Measurements from ENCODE around the gene VEGFA. TPM values are rescaled to one million over a fixed set of nuclear protein-coding genes. Genes with fewer than 3 reads are reported as not detected.
A peak's percentile ranks its signal among the peaks of the same experiment; 100 is the strongest.

The VEGFA gene
- total and polyA plus RNA-seq, 2 of the 8 experiments (the other 6 are each of a cell fraction or from before 2014, with no cell fraction given), result 42.2 to 58.5 TPM

DNA sequence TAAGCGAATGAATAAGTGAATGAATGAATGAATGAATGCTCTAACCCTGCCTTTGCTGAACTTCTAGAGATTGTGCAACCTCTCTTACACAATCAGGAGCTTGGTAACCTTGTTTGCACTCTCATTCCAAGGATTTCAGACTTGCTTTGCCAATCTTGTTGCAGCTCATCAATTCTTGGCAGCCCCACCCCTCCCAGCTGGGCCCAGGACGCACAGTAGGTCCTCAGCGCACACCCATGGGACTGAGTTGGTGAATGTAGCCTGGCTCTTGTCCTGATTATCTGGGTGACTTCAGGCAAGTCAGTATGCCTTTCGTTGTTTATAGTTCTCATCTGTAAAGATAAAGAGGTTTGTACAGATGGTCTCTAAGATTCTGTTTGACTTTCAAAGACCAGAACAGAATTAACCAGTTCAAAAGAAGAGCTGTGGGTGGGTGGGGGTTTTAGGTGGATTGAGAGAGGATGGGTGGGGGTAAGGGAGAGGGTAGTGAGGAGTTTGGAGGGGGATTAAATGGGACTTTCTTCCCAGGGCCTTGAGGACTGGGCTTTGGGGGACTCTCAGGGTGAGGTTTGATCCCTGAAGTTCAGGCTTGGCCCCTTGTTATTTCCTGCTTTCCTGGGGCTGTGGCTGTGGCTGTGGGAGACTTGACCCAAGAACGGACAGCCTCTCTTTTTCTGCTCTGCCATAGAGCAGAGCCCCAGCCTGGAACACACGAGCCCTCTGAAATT lies 33.2 kb downstream of the VEGFA start:
- Histone ChIP-seq H4K20me1 (replicated peaks in 1 of 2; ENCODE audit: control insufficient read depth in 1 of 2, insufficient read depth in 2 of 2, low read length in 2 of 2) (no peaks in the 10 kb centered on the region), H3K9ac (replicated peaks in 1 of 4; ENCODE audit: extremely low read depth in 1 of 4, low read depth in 3 of 4, low read length in 3 of 4) (no peak overlapping the region), H3K4me3 (ENCODE audit: extremely low read depth in 1 of 4, insufficient read depth in 2 of 4, low read depth in 3 of 4, low read length in 4 of 4) (no peak overlapping the region), H3K18ac (ENCODE audit: extremely low read depth, low read length) (no peak overlapping the region), H2AK5ac (ENCODE audit: low read depth, low read length) (no peak overlapping the region), H3K4me1 (replicated peaks in 1 of 4; ENCODE audit: control insufficient read depth in 3 of 4, insufficient read depth in 4 of 4, low read length in 3 of 4) (no peaks in the 10 kb centered on the region; a peak in 1 of 7 replicates), H4K8ac (ENCODE audit: extremely low read depth, insufficient read depth, low read length) (no peak overlapping the region), H3K36me3 (ENCODE audit: control insufficient read depth in 2 of 4, insufficient read depth in 4 of 4, low read length in 3 of 4) (no peaks in the 10 kb centered on the region), H3K79me1 (ENCODE audit: low read depth, low read length) (no peaks in the 10 kb centered on the region), H2BK5ac (ENCODE audit: low read depth, low read length) (no peak overlapping the region), H2BK20ac (ENCODE audit: low read length) (no peak overlapping the region), H3K23ac (ENCODE audit: insufficient read length) (no peak overlapping the region), H2BK12ac (ENCODE audit: low read depth, low read length) (no peak overlapping the region), H3K14ac (ENCODE audit: insufficient read length) (no peak overlapping the region), H3K79me2 (ENCODE audit: control insufficient read depth in 1 of 2, insufficient read depth in 2 of 2, low read length in 2 of 2) (no peaks in the 10 kb centered on the region), H3K27ac (ENCODE audit: low read depth, low read length) (no peak overlapping the region), H3K56ac (replicated peaks; ENCODE audit: insufficient read length, low read depth, low read length) (no peak overlapping the region), H2BK15ac (ENCODE audit: low read length) (no peak overlapping the region), H2BK120ac (replicated peaks; ENCODE audit: low read depth, low read length) (no peak overlapping the region), H3K23me2 (ENCODE audit: low read depth, low read length) (no peaks in the 10 kb centered on the region), H2AFZ (ENCODE audit: low read length) (no peak overlapping the region), H3K4ac (replicated peaks; ENCODE audit: insufficient read length, low read depth, low read length) (no peak overlapping the region), H3K9me3 (ENCODE audit: insufficient read depth in 2 of 2, low read depth in 1 of 2, low read length in 1 of 2) (no peaks in the 10 kb centered on the region), H3K4me2 (ENCODE audit: insufficient read depth in 1 of 2, low read depth in 2 of 2, low read length in 2 of 2) (no peak overlapping the region), H4K5ac (ENCODE audit: insufficient read length, low read depth, low read length) (no peak overlapping the region), H4K91ac (replicated peaks; ENCODE audit: insufficient read length, low read length) (no peak overlapping the region), H3K27me3 (replicated peaks in 1 of 4; ENCODE audit: control insufficient read depth in 3 of 4, extremely low read depth in 1 of 4, insufficient read depth in 3 of 4, low read length in 3 of 4) (no peaks in the 10 kb centered on the region; a peak in 1 of 7 replicates)
- FAIRE-seq (no peak), DNase-seq (ENCODE audit: low read depth in 1 of 2, low spot score in 2 of 2) (no peak)
- 0 out of 2 replicates have a peak, but pooled peaks have one; percentile 12 for TF ChIP-seq CEBPB (IDR thresholded peaks at IDR 0.05; ENCODE audit: low read depth, low read length)
- no peak for TF ChIP-seq SAP30 (IDR thresholded peaks at IDR 0.05; ENCODE audit: insufficient read depth, insufficient replicate concordance, low read length)
- TF ChIP-seq POLR2AphosphoS5 (IDR thresholded peaks at IDR 0.05; ENCODE audit: low read depth, low read length), result no peak
- ChIA-PET POLR2A (ENCODE audit: partially characterized antibody) (interaction anchor here (0.8 to 1.1 kb wide), 2 partner anchors 29 to 151 kb away, joined by 3 read pairs; no protein-coding TSS in a partner anchor), CTCF (ENCODE audit: partially characterized antibody) (interaction anchor here (0.6 to 3.1 kb wide), 7 partner anchors 14 to 277 kb away, joined by 3 to 17 read pairs (median 5); partner anchors contain the start of gene VEGFA)
- 72% methylated on average over 6 of the region's 6 CpGs; no CpG with 5 or more reads in 1 of the 2 experiments for WGBS, 2 experiments (ENCODE audit: extremely low coverage in 1 of 2, insufficient coverage in 1 of 2, insufficient read length in 1 of 2, insufficient replicate concordance in 2 of 2, low coverage in 1 of 2, low lambda C conversion rate in 2 of 2, missing lambda C conversion rate in 1 of 2)
